Measurements from ENCODE around the gene GSDMA. TPM values are rescaled to one million over a fixed set of nuclear protein-coding genes. Genes with fewer than 3 reads are reported as not detected.
"Not testable (repeated sequence)": the region's sequence is repeated elsewhere in the genome, so short reads cannot be mapped to it uniquely, and the experiment has no call there.

The GSDMA gene
- total and polyA plus RNA-seq, 9 of the 15 experiments (the other 6 are each of a cell fraction or from before 2014, with no cell fraction given) = 0.04 to 0.13 (median 0.07) TPM; not detected in 2

DNA sequence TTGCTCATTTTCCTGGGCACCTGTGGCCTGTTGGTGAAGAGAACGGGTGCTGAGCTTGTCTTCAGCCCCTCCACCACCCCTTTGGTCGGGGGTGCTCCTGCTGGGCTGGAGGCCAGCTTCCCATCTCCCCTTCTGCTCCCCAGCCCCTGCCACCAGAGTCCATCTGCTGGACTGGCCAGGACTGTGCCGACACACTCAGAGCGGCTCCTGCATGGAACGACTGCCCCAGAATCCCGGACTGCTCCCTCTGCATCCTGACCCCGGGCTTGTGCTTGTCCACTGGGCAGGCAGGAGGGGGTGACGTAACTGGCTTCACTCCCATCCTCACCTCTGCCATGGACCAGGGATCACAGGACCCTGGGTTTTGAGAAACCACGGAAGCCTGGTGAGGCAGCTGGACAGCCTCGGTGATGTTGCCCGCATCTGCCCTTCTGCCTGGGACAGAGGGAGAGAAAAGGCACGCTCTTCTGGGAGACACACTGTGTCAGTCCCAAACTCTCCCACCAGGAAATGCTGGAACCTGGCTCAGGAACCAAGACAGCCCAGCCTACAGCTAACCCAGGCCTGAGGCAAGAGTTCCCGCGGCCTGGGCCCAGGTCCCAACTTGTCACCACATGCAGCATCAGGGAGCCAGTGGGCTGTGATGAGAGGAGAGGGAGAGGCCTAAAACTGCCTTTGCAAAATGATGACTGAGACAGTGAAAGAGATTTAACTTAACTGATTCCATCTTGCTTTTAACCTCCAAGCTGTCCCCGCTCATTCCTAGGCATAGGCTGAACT is 16.1 kb upstream of the GSDMA start:
- no peaks in the 10 kb centered on the region for H3K79me2 ChIP-seq (ENCODE audit: control insufficient read depth, insufficient read depth, low read length)
- intact Hi-C loops (cut with micrococcal nuclease) = no loop called here
- CTCF ChIA-PET (ENCODE audit: low intra/inter-chr PET ratio) = no interaction called here

DNA sequence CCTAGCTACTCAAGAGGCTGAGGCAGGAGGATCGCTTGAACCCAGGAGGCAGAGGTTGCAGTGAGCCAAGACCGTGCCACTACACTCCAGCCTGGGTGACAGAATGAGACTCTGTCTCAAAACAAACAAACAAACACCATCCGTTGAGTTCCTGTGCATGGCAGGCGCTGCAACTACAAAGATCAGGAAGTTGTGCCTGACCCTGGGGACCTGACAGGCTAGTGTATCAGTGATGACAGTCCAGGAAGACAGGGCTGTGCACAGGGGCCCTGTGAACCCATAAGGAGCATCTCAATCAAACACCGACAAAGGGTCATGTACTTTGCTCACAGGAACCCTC is 14.3 kb upstream of the GSDMA start:
- 50% methylated on average over 5 of the region's 5 CpGs for WGBS (ENCODE audit: insufficient coverage, low coverage, missing lambda C conversion rate)
- H3K9me1 ChIP-seq (ENCODE audit: control insufficient read depth, insufficient read depth, low read length); H3K4me2 ChIP-seq (ENCODE audit: insufficient read depth, low read length); H3K27me3 ChIP-seq (ENCODE audit: control insufficient read depth in 2 of 2, insufficient read depth in 2 of 2, low read length in 2 of 2); in situ Hi-C loops (cut with MboI); ATAC-seq; H3K36me3 ChIP-seq (ENCODE audit: control insufficient read depth, insufficient read depth, low read length); H3K9ac ChIP-seq (ENCODE audit: insufficient read depth in 1 of 2, low read depth in 2 of 2, low read length in 2 of 2); H3K4me3 ChIP-seq; H4K20me1 ChIP-seq (replicated peaks; ENCODE audit: control insufficient read depth, insufficient read depth, low read length); H3K9me3 ChIP-seq (replicated peaks; ENCODE audit: control insufficient read depth, insufficient read depth, low read depth, low read length); BruUV-seq (replicated peaks); H3K79me2 ChIP-seq (ENCODE audit: control insufficient read depth, insufficient read depth, low read length); POLR2A ChIA-PET; intact Hi-C loops (cut with micrococcal nuclease); FAIRE-seq; CTCF ChIA-PET (ENCODE audit: low intra/inter-chr PET ratio); DNase-seq (ENCODE audit: extremely low read depth in 1 of 4, low spot score in 3 of 4); H3K27ac ChIP-seq (ENCODE audit: extremely low read depth, low read depth, low read length): not testable (repeated sequence)
- H3K4me1 ChIP-seq (replicated peaks in 1 of 2; ENCODE audit: control insufficient read depth in 2 of 2, insufficient read depth in 2 of 2, low read length in 2 of 2) = peaks cover 9 to 25% of the 10 kb centered on the region in 2 experiments; a peak in 4 of 5 replicates
- H2AFZ ChIP-seq (ENCODE audit: low read depth, low read length) = peak overlapping the region; percentile 2

More for the DNA sequence above, 16.1 kb upstream of the GSDMA start:
- Histone ChIP-seq H3K4me2 (ENCODE audit: insufficient read depth, low read length) (no peak overlapping the region), H3K4me3 (no peak overlapping the region), H3K9ac (ENCODE audit: insufficient read depth in 1 of 2, low read depth in 2 of 2, low read length in 2 of 2) (no peak overlapping the region; a peak in 1 of 4 replicates), H3K27me3 (ENCODE audit: control insufficient read depth in 2 of 2, insufficient read depth in 2 of 2, low read length in 2 of 2) (peaks cover 4 to 7% of the 10 kb centered on the region in 2 experiments; a peak in 3 of 5 replicates), H3K36me3 (ENCODE audit: control insufficient read depth, insufficient read depth, low read length) (no peaks in the 10 kb centered on the region), H3K4me1 (replicated peaks in 1 of 2; ENCODE audit: control insufficient read depth in 2 of 2, insufficient read depth in 2 of 2, low read length in 2 of 2) (peaks cover 0 to 14% of the 10 kb centered on the region in 2 experiments; a peak in 2 of 5 replicates), H4K20me1 (replicated peaks; ENCODE audit: control insufficient read depth, insufficient read depth, low read length) (no peaks in the 10 kb centered on the region), H2AFZ (ENCODE audit: low read depth, low read length) (no peak overlapping the region), H3K9me3 (replicated peaks; ENCODE audit: control insufficient read depth, insufficient read depth, low read depth, low read length) (no peaks in the 10 kb centered on the region), H3K9me1 (ENCODE audit: control insufficient read depth, insufficient read depth, low read length) (no peaks in the 10 kb centered on the region), H3K27ac (ENCODE audit: extremely low read depth, low read depth, low read length) (no peak overlapping the region)
- DNase-seq (ENCODE audit: extremely low read depth in 1 of 4, low spot score in 3 of 4) (no peak), FAIRE-seq (no peak), ATAC-seq (no peak)
- POLR2A ChIA-PET = interaction anchor here (0.6 kb wide), 1 partner anchor 20 kb away, joined by 3 read pairs; no protein-coding TSS in a partner anchor
- in situ Hi-C loops (cut with MboI) = no loop called here
- BruUV-seq (replicated peaks) = no TSS peak
- 38% methylated on average over 14 of the region's 15 CpGs for WGBS (ENCODE audit: insufficient coverage, low coverage, missing lambda C conversion rate)
- TF ChIP-seq CEBPB (tag; IDR thresholded peaks at IDR 0.05) (no peak), BDP1 (IDR thresholded peaks at IDR 0.05; ENCODE audit: insufficient read depth, insufficient read length) (no peak), NFIC (IDR thresholded peaks at IDR 0.05) (no peak), MTA3 (IDR thresholded peaks at IDR 0.05; ENCODE audit: borderline replicate concordance) (no peak), ZNF354B (CRISPR knock-in tag; IDR thresholded peaks at IDR 0.05) (no peak), ZNF175 (CRISPR knock-in tag; IDR thresholded peaks at IDR 0.05; ENCODE audit: low read depth) (no peak), POLR3A (IDR thresholded peaks at IDR 0.05; ENCODE audit: borderline replicate concordance, extremely low read depth, insufficient read depth, insufficient read length) (no peak), TEAD2 (tag; IDR thresholded peaks at IDR 0.05) (no peak), ZNF224 (CRISPR knock-in tag; IDR thresholded peaks at IDR 0.05) (no peak)
- TF ChIP-seq, protein P1, sequence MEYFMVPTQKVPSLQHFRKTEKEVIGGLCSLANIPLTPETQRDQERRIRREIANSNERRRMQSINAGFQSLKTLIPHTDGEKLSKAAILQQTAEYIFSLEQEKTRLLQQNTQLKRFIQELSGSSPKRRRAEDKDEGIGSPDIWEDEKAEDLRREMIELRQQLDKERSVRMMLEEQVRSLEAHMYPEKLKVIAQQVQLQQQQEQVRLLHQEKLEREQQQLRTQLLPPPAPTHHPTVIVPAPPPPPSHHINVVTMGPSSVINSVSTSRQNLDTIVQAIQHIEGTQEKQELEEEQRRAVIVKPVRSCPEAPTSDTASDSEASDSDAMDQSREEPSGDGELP (CRISPR knock-in tag; IDR thresholded peaks at IDR 0.05; ENCODE audit: borderline replicate concordance) = no peak

All from K562 (cell line).